ENCODE results near the gene TMEM37. TPM values are rescaled to one million over a fixed set of nuclear protein-coding genes. Genes with fewer than 3 reads are reported as not detected.

Gene TMEM37
- total RNA-seq, 1 experiment from 2014 or later, result 4.2 TPM

GRCh38 chr2:119448427-119449141, 16.9 kb downstream of the TMEM37 start:
- DNase-seq, result no peak
- no peak overlapping the region for H3K4me3 ChIP-seq (ENCODE audit: insufficient read depth, low read depth, low read length)
- no peaks in the 10 kb centered on the region for H3K36me3 ChIP-seq (replicated peaks; ENCODE audit: control insufficient read depth, insufficient read depth, low read length)
- H3K27me3 ChIP-seq (ENCODE audit: control insufficient read depth, insufficient read depth, low read length), result no peaks in the 10 kb centered on the region

GRCh38 chr2:119449521-119449920, 17.9 kb downstream of the TMEM37 start:
- Histone ChIP-seq H3K27me3 (ENCODE audit: control insufficient read depth, insufficient read depth, low read length) (no peaks in the 10 kb centered on the region), H3K36me3 (replicated peaks; ENCODE audit: control insufficient read depth, insufficient read depth, low read length) (no peaks in the 10 kb centered on the region), H3K4me3 (ENCODE audit: insufficient read depth, low read depth, low read length) (no peak overlapping the region)
- DNase-seq, result no peak

GRCh38 chr2:119451336-119452050, 19.8 kb downstream of the TMEM37 start:
- Histone ChIP-seq H3K4me3 (ENCODE audit: insufficient read depth, low read depth, low read length) (no peak overlapping the region), H3K36me3 (replicated peaks; ENCODE audit: control insufficient read depth, insufficient read depth, low read length) (no peaks in the 10 kb centered on the region), H3K27me3 (ENCODE audit: control insufficient read depth, insufficient read depth, low read length) (no peaks in the 10 kb centered on the region)
- DNase-seq, result no peak

- no peak for DNase-seq
- Histone ChIP-seq H3K4me3 (ENCODE audit: insufficient read depth, low read depth, low read length) (no peak overlapping the region), H3K36me3 (replicated peaks; ENCODE audit: control insufficient read depth, insufficient read depth, low read length) (no peaks in the 10 kb centered on the region), H3K27me3 (ENCODE audit: control insufficient read depth, insufficient read depth, low read length) (no peaks in the 10 kb centered on the region)
These were observed 22.4 kb downstream of the TMEM37 start for GRCh38 chr2:119453972-119454593.

- no peak overlapping the region for H3K4me3 ChIP-seq (ENCODE audit: insufficient read depth, low read depth, low read length)
- no peaks in the 10 kb centered on the region for H3K36me3 ChIP-seq (replicated peaks; ENCODE audit: control insufficient read depth, insufficient read depth, low read length)
- no peaks in the 10 kb centered on the region for H3K27me3 ChIP-seq (ENCODE audit: control insufficient read depth, insufficient read depth, low read length)
- no peak for DNase-seq
These were observed 23.5 kb downstream of the TMEM37 start for GRCh38 chr2:119455066-119455718.

- Histone ChIP-seq H3K27me3 (ENCODE audit: control insufficient read depth, insufficient read depth, low read length) (no peaks in the 10 kb centered on the region), H3K36me3 (replicated peaks; ENCODE audit: control insufficient read depth, insufficient read depth, low read length) (no peaks in the 10 kb centered on the region), H3K4me3 (ENCODE audit: insufficient read depth, low read depth, low read length) (no peak overlapping the region)
These were observed 28.4 kb downstream of the TMEM37 start for GRCh38 chr2:119460076-119460475.

GRCh38 chr2:119461811-119462210, 30.2 kb downstream of the TMEM37 start:
- no peaks in the 10 kb centered on the region for H3K27me3 ChIP-seq (ENCODE audit: control insufficient read depth, insufficient read depth, low read length)
- H3K36me3 ChIP-seq (replicated peaks; ENCODE audit: control insufficient read depth, insufficient read depth, low read length), result no peaks in the 10 kb centered on the region
- no peak overlapping the region for H3K4me3 ChIP-seq (ENCODE audit: insufficient read depth, low read depth, low read length)
- DNase-seq, result no peak

More at GRCh38 chr2:119460076-119460475, 28.4 kb downstream of the TMEM37 start:
- no peak for DNase-seq

- H3K4me3 ChIP-seq (ENCODE audit: insufficient read depth, low read depth, low read length), result no peak overlapping the region
- no peaks in the 10 kb centered on the region for H3K27me3 ChIP-seq (ENCODE audit: control insufficient read depth, insufficient read depth, low read length)
- DNase-seq, result no peak
- no peaks in the 10 kb centered on the region for H3K36me3 ChIP-seq (replicated peaks; ENCODE audit: control insufficient read depth, insufficient read depth, low read length)
These were observed 30.9 kb downstream of the TMEM37 start for GRCh38 chr2:119462574-119462973.

GRCh38 chr2:119463136-119463535, 31.5 kb downstream of the TMEM37 start:
- no peak overlapping the region for H3K4me3 ChIP-seq (ENCODE audit: insufficient read depth, low read depth, low read length)
- no peaks in the 10 kb centered on the region for H3K27me3 ChIP-seq (ENCODE audit: control insufficient read depth, insufficient read depth, low read length)
- DNase-seq, result no peak
- no peaks in the 10 kb centered on the region for H3K36me3 ChIP-seq (replicated peaks; ENCODE audit: control insufficient read depth, insufficient read depth, low read length)

- DNase-seq, result no peak
- Histone ChIP-seq H3K36me3 (replicated peaks; ENCODE audit: control insufficient read depth, insufficient read depth, low read length) (no peaks in the 10 kb centered on the region), H3K27me3 (ENCODE audit: control insufficient read depth, insufficient read depth, low read length) (no peaks in the 10 kb centered on the region), H3K4me3 (ENCODE audit: insufficient read depth, low read depth, low read length) (no peak overlapping the region)
These were observed 32.3 kb downstream of the TMEM37 start for GRCh38 chr2:119463990-119464389.

GRCh38 chr2:119464981-119465380, 33.3 kb downstream of the TMEM37 start:
- DNase-seq, result no peak
- H3K27me3 ChIP-seq (ENCODE audit: control insufficient read depth, insufficient read depth, low read length), result no peaks in the 10 kb centered on the region

GRCh38 chr2:119465687-119466086, 34.0 kb downstream of the TMEM37 start:
- H3K27me3 ChIP-seq (ENCODE audit: control insufficient read depth, insufficient read depth, low read length), result no peaks in the 10 kb centered on the region
- H3K4me3 ChIP-seq (ENCODE audit: insufficient read depth, low read depth, low read length), result no peak overlapping the region
- DNase-seq, result no peak
- H3K36me3 ChIP-seq (replicated peaks; ENCODE audit: control insufficient read depth, insufficient read depth, low read length), result no peaks in the 10 kb centered on the region

More at GRCh38 chr2:119464981-119465380, 33.3 kb downstream of the TMEM37 start:
- no peaks in the 10 kb centered on the region for H3K36me3 ChIP-seq (replicated peaks; ENCODE audit: control insufficient read depth, insufficient read depth, low read length)
- H3K4me3 ChIP-seq (ENCODE audit: insufficient read depth, low read depth, low read length), result no peak overlapping the region

- no peaks in the 10 kb centered on the region for H3K27me3 ChIP-seq (ENCODE audit: control insufficient read depth, insufficient read depth, low read length)
- no peak for DNase-seq
- H3K4me3 ChIP-seq (ENCODE audit: insufficient read depth, low read depth, low read length), result no peak overlapping the region
- no peaks in the 10 kb centered on the region for H3K36me3 ChIP-seq (replicated peaks; ENCODE audit: control insufficient read depth, insufficient read depth, low read length)
These were observed 34.7 kb downstream of the TMEM37 start for GRCh38 chr2:119466373-119466772.

GRCh38 chr2:119468154-119468955, 36.7 kb downstream of the TMEM37 start:
- no peaks in the 10 kb centered on the region for H3K27me3 ChIP-seq (ENCODE audit: control insufficient read depth, insufficient read depth, low read length)
- H3K4me3 ChIP-seq (ENCODE audit: insufficient read depth, low read depth, low read length), result no peak overlapping the region
- H3K36me3 ChIP-seq (replicated peaks; ENCODE audit: control insufficient read depth, insufficient read depth, low read length), result no peaks in the 10 kb centered on the region
- DNase-seq, result no peak

Data from H7 (cell line).